HG03432 (cell line): ENCODE results near the gene HUWE1.
A peak's percentile ranks its signal among the peaks of the same experiment; 100 is the strongest.
"Not testable (repeated sequence)": the region's sequence is repeated elsewhere in the genome, so short reads cannot be mapped to it uniquely, and the experiment has no call there.

Experiments used
- ATAC-seq: cut with Tn5 transposase; IDR thresholded peaks from one replicate; pipeline ENCODE4 v1.9.1; 2021; ENCODE audit warnings: mild to moderate bottlenecking, moderate library complexity; ENCODE audit not compliant: unreplicated experiment

Gene HUWE1, protein sequence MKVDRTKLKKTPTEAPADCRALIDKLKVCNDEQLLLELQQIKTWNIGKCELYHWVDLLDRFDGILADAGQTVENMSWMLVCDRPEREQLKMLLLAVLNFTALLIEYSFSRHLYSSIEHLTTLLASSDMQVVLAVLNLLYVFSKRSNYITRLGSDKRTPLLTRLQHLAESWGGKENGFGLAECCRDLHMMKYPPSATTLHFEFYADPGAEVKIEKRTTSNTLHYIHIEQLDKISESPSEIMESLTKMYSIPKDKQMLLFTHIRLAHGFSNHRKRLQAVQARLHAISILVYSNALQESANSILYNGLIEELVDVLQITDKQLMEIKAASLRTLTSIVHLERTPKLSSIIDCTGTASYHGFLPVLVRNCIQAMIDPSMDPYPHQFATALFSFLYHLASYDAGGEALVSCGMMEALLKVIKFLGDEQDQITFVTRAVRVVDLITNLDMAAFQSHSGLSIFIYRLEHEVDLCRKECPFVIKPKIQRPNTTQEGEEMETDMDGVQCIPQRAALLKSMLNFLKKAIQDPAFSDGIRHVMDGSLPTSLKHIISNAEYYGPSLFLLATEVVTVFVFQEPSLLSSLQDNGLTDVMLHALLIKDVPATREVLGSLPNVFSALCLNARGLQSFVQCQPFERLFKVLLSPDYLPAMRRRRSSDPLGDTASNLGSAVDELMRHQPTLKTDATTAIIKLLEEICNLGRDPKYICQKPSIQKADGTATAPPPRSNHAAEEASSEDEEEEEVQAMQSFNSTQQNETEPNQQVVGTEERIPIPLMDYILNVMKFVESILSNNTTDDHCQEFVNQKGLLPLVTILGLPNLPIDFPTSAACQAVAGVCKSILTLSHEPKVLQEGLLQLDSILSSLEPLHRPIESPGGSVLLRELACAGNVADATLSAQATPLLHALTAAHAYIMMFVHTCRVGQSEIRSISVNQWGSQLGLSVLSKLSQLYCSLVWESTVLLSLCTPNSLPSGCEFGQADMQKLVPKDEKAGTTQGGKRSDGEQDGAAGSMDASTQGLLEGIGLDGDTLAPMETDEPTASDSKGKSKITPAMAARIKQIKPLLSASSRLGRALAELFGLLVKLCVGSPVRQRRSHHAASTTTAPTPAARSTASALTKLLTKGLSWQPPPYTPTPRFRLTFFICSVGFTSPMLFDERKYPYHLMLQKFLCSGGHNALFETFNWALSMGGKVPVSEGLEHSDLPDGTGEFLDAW (N-terminal part only)

DNA sequence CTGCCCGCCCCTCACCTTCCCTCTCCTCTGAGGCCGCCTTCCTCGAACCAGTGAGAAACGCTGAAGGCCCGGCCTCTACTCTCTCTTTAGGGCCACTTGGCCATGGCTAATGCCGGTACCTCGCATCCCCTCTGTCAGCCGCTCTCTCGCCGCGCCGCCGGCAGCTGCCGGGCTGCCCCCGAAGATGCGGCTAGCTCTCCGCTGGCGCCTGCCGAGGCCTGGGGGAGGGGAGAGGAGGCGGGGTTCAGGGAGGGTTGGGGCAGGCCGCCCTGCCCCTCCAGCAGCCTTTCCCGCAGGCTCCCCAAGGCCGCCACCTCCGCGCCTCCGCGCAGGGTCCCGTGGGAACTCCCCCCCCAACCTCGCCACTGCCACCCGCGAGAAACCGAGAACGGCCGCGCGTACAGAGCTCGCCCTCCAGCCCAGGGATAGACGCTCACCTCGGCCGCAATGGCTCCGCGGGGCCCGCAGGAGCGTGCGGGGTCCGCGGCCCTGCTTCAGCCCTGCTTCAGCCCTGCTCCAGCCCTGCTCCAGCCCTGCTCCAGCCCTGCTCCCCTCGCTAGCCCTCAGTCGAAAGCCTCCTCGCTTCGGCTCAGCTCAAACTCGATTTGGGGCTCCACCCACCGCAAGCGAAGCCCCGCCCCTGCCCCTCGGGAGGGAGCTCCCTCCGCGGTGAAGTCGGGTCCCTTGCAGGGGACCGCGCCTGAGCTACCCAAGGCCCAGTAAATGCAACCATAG lies at the start of gene HUWE1:
HUWE1 (minus strand) TSS at position 569 of the 735 bp plus-strand sequence. CDS start 32,612 bp downstream, outside the sequence.
- peak; percentile 54 for ATAC-seq

DNA sequence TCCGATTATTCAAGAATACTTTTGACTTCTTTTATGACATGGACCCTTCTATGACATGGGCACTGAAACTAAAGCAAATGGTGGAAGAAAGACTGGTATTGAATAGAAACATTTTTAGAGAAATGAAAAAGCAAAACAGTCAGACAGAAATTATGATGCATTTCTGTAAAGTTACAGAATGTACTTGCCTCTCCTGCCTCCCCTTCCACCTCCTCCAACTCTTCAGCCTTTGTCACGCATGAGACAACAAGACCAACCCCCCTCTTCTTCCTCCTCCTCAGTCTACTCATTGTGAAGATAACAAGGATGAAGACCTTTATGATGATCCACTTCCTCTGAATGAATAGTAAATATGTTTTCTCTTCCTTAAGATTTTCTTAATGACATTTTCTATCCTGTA lies 46.3 kb upstream of the HUWE1 start:
- peak; percentile 74 for ATAC-seq

DNA sequence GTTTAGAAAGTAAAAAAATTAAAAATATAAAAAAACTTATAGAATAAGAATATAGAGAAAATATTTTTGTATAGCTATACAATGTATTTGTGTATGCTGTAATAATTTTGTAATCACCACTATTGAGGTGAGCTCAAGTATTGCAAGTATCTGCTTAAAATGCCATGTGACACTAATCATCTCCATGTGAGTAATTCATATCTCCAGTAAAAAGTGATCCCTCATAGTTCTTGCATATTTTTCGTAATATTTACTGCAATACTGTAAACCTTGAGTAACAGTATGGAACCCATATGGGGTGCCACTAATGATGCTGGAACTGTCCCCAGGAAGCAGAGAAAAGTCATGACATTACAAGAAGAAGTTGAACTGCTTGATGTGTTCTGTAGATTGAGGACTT lies 43.2 kb upstream of the HUWE1 start:
- ATAC-seq: no peak

DNA sequence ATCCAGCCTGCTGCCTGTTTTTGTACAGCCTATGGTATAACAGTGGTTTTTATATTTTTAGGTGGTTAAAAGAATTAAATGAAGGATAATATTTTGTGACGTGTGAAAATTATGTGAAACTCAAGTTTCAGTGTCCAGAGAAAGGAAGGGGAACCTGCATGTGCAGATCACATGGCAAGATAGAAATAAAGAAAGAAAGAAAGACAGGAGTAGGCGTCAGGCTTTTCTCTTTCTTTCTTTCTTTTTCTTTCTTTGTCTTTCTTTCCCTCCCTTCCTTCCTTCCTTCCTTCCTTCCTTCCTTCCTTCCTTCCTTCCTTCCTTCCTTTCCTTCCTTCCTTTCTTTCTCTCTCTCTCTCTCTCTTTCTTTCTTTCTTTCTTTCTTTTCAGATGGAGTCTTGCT lies 42.0 kb upstream of the HUWE1 start:
- no peak for ATAC-seq

DNA sequence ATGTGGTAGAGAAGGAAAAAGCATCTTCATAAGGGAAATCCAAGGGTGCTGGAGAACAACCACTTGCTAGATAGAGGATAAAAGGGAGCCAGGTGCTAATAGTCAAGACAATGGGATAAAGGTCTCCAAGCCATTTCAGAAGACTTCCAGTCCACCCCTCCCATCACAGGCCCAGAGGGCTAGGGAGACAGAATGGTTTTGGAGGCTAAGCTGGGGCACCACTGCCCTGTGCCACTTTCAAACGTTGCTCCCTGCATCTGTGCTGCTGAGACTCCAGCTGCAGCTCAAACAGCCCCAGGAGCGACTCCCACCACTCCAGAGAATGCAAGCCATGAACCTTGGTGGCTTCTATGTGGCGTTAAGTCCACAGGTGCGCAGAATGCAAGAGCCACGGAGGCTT lies 38.4 kb upstream of the HUWE1 start:
- ATAC-seq: no peak

DNA sequence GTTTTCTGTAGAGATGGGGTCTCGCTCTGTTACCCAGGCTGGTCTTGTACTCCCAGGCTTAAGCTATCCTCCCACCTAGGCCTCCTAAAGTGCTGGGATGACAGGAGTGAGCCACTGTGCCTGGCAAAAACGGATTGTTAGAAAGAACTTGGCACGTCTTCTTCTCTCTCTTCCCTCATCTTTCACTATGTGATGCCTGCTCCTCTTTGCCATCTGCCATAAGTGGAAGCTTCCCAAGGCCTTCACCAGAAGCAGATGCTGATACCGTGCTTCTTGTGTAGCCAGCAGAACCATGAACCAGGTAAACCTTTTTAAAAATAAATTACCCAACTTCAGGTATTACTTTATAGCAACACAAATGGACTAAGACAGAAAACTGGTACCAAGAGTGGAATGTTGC lies 36.9 kb upstream of the HUWE1 start:
- no peak for ATAC-seq

DNA sequence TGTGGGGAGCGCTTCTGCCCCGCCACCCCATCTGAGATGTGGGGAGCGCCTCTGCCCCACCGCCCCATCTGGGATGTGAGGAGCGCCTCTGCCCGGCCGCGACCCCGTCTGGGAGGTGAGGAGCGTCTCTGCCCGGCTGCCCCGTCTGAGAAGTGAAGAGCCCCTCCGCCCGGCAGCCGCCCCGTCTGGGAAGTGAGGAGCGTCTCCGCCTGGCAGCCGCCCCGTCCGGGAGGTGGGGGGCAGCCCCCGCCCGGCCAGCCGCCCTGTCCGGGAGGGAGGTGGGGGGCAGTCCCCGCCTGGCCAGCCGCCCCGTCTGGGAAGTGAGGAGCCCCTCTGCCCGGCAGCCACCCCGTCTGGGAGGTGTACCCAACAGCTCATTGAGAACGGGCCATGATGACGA lies 35.1 kb upstream of the HUWE1 start:
- ATAC-seq: not testable (repeated sequence)

DNA sequence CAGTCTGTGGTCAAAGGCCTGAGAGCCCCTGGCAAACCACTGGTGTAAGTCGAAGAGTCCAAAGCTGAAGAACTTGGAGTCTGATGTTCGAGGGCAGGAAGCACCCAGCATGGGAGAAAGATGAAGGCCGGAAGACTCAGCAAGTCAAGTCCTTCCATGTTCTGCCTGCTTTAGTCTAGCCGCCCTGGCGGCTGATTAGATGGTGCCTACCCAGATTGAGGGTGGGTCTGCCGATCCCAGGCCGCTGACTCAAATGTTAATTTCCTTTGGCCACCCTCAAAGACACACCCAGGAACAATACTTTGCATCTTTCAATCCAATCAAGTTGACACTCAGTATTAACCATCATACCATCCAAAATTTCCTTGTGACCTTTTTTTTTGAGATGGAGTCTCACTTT lies 33.1 kb upstream of the HUWE1 start:
- ATAC-seq: not testable (repeated sequence)

DNA sequence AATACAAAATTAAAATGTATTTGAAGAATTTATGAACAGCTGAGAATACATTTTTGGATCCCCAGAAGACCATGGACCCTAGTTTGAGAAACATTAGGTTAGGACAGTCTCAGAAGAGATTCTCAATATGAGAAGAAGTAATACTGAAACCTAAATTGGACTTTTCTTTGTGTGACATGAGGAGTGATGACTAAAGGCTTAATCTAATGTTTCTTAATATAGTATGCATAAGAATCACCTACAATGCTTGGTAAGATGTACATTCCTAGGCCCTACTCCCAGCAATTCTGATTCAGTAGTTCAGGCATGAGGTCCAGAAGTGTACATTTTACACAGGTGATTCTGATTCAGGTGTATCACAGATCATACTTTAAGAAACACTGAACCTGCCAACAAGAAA lies 31.6 kb upstream of the HUWE1 start:
- ATAC-seq: peak; percentile 29

DNA sequence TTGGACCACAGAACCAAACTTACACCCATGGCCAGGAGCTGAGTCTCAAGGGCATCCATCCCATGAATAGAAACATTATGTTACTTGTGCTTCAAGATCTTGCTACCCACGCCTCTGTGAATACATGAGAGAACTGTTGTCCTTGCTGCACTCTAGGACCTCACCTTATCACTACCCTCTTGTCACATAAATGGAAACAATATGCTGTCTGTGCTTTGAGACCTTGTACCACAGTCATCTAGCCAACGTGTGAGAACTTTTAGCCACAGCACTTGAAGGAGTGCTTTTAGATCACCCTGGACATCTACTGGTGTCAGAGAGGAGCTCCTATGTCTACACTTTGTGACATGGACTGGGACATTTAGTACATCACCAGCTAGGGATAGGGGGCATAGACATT lies 30.7 kb upstream of the HUWE1 start:
- no peak for ATAC-seq

DNA sequence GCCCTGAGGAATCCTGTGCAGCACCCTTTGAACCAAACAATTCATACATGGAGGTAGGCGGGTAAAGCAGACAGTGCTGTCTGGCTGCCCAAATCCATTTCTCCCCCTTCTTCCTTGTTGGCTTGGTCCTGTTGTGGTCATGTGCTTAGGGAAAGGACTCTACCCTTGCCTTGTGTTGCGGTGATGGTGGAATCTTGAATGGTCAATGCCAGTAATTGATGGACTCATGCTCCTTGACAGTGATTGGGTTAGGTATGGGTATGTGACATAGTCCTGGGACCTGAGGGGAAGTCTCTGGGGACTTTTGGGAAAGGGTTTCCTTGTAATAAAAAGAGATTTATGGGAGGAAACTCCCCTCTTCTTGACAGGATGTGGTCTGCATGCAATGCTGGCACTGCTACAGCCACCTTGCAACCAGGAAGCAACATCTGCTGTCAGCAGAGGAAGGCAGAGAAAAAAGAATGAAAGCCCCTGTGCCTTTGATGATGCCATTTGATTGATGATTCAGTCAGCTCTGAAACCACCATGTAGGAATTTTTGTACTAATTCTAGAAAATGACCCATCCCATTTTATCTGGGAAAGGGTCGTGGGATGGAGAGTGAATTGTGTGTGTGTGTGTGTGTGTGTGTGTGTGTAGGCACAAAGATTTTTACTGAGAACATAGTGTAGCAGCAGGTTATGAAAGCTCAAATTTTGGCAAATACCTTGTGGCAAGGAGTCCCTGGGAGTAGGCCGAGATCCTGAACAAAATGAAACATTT lies 30.0 kb upstream of the HUWE1 start:
- peak; percentile 40 for ATAC-seq

DNA sequence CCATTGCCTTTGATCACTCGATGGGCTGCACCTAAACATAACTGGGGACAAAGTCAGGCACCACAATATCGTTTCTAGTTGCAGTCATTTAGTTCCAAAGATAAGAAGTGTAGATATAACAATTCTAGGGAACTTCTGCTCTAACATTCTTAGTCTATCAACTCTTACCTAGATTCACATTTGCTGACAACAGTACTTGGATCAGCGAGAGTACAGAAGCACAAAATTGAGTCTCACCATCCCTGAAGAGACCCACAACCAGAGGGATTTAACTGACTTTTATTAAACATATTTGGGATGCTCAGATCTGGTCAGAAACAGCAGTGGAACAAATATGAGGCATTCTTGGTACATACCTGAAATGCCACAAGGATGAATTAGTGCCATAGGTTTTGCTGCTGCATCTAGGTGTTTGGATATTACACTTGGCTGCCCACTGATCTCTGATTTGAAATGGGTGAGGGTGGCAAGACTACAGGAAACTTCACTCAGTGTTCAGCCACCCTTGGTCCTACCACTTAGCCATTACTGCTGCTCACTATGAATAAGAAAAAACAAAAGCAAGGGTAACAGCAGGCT lies 28.9 kb upstream of the HUWE1 start:
- no peak for ATAC-seq

DNA sequence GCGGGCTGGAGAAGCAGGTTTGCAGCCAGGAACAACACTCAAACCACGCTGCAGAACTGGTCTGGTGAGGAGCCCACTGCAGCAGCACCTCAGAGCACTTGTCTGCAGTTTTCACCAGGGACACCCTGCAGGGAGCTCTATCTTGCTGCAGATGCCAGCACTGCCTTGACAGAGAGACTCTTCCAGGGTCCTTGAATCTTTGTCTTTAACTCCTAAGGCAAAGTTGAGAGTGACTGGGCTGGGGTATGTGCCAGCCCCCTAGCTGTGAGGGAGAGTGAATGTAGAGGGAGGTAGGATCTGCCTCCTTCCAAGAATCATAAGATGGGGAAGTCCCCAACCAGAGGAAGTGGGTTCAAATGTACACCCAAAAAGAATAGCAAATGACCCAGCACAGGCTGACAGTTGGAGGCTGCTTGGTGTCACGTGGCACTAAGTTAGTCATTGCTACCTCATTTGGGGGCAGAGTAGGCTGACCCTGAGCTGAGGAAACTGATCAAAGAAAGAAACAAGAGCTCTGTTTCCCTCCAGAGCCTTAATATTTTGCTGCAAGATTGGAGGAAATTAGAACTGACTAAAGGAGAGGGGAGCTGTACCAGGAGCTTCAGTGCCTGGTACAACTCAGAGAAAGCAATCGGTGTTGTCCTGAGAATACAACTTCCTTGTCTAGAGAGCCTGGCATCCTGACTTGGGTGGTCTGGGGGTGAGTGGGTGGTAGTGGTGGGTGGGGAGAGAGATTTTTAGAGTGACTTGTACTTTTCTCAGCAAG lies 28.2 kb upstream of the HUWE1 start:
- ATAC-seq: peak; percentile 80

DNA sequence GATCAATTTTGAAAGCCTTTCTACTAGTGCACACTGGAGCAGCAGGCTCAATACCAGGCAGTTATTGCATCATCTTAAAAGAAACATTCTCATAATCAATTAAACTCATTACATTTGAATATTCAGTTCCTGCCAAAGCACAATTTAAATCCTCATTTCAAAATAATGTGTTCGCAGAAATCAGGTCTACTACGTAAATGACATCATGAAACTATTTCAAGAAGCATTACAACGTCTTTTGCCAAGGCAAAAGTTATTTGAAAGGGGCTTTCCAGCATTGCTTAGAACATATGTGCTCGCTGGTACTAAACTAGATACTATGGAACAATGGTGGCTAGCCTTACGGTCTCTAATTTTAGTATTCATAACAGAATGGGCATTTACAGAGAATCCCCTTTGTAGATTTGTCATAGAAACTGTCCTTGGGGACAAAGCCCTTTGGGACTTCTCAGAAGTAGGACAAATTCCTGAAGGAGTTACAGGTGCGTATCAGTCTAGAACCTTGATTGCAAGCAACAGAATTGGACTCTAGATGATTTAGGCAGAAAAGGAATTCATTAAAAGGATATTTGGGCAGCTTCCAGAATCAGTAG lies 27.6 kb upstream of the HUWE1 start:
- ATAC-seq: peak; percentile 32

DNA sequence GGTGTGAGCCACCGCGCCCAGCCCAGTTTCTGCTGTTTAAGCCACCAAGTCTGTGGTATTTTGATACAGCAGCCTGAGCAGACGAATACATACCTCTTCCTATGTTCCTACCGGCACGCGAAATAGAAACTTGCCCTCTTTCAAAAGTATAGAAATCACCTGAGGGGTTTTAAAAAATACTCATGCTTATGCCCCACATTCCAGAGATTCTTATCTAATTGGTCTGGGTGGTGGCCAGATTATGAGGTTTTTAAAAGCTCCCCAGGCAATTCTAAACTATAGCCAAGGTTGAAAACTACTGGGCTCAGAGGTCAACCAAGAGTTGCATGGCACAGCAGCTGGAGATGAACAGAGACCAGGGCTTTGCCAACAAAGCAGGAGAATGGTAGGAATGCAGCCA lies 24.9 kb upstream of the HUWE1 start:
- ATAC-seq: no peak

DNA sequence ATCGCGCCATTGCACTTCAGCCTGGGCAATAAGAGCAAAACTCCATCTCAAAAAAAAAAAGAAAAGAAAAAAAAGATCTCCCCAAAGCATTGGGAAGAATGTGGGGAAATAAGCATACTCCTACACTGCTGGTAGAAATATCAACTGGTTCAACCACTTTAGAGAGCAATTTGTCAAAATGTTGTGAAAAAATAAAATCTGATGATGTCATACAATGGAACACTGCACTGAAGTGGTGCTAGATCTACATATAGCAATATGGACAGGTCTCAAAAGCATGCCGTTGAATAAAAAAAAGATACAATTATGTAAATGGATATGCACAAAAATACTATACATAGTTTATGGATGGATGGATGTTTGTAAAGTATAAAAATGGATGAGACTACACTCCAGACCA lies 18.3 kb upstream of the HUWE1 start:
- ATAC-seq: no peak

DNA sequence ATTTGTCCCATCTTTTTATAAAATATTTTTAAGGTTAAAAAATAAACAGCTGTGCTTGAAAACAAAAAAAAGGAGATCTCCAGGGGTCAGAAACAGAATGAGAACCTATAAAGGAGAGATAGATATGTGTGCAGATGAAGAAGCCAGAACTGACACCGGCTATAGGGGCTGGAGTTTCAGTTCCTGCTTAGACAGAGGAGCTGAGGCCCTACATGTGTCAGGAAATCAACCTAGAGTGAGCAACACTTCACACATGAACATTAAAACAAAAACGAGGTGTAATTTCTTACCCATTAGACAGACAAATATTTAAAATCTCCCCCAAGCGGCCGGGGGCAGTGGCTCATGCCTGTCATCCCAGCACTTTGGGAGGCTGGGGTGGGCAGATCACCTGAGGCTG lies 17.8 kb upstream of the HUWE1 start:
- peak; percentile 67 for ATAC-seq

DNA sequence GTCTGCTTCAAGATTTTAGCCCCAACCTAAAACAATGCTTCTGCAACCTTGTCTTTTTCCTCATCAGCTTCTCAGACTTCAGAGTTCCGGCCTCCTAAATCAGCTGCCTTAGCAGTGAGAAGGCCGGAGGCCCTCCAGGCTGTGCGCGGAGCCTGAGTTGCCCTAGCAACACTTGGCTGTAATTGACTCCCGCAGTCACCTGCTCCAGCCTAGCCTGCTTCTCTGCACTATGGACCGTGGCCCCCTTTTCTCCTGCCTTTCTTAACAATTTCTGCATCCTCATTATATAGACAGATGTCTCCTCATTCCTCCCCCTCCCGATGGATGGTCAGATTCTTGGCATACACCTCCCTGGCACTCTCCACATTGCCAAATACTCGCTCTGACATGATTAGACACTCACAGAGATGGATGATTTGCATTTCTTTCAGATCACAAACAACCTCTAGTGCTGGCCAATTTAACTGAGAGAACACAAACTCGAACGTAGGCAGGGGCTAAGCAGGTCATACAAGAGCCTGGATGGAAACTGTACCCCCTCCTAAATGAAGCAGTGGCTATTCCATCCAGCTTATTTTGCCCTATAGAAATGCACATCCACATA lies 9.5 kb upstream of the HUWE1 start:
- no peak for ATAC-seq
